GM23248 (cell line): ENCODE measurements around the gene HPS1. TPM values are rescaled to one million over a fixed set of nuclear protein-coding genes. Genes with fewer than 3 reads are reported as not detected.

Source experiments
- DNase-seq: peaks from one replicate; pipeline ENCODE4 v3.0.0-alpha.2; 2015
- H2AFZ ChIP-seq: fragments of 200-600 bp; sonication (generic); 2 replicates; pipeline ENCODE4 v1.6.1; 2016; ENCODE audit warnings: antibody characterized with exemption
- H3F3A ChIP-seq: fragments of 200-600 bp; sonication (generic); 2 replicates; pipeline ENCODE4 v1.6.1; 2016; ENCODE audit warnings: mild to moderate bottlenecking, antibody characterized with exemption, mixed run types; ENCODE audit not compliant: insufficient read depth
- H3K27ac ChIP-seq: fragments of 200-600 bp; sonication (generic); 2 replicates; pipeline ENCODE4 v1.5.1; 2016; ENCODE audit warnings: mild to moderate bottlenecking
- H3K27me3 ChIP-seq: fragments of 200-600 bp; sonication (generic); replicated peaks from 2 replicates; pipeline ENCODE4 v1.6.1; 2016; ENCODE audit warnings: mild to moderate bottlenecking; ENCODE audit not compliant: insufficient read depth
- H3K36me3 ChIP-seq: fragments of 200-600 bp; sonication (generic); 2 replicates; pipeline ENCODE4 v1.6.1; 2016; ENCODE audit warnings: low read depth, mild to moderate bottlenecking
- H3K4me1 ChIP-seq: fragments of 200-600 bp; sonication (generic); 2 replicates; pipeline ENCODE4 v1.6.1; 2016; ENCODE audit warnings: mild to moderate bottlenecking; ENCODE audit not compliant: insufficient read depth
- H3K4me2 ChIP-seq: fragments of 200-600 bp; sonication (generic); one replicate; pipeline ENCODE4 v1.6.1; 2016; ENCODE audit warnings: mild to moderate bottlenecking; ENCODE audit not compliant: unreplicated experiment
- H3K4me3 ChIP-seq: fragments of 200-600 bp; sonication (generic); 2 replicates; pipeline ENCODE4 v1.5.1; 2016; ENCODE audit warnings: mild to moderate bottlenecking
- H3K79me2 ChIP-seq: fragments of 200-600 bp; sonication (generic); 2 replicates; pipeline ENCODE4 v1.6.1; 2016; ENCODE audit warnings: mild to moderate bottlenecking; ENCODE audit not compliant: insufficient read depth
- H3K9ac ChIP-seq: fragments of 200-600 bp; sonication (generic); 2 replicates; pipeline ENCODE4 v1.6.1; 2016; ENCODE audit warnings: mild to moderate bottlenecking
- H3K9me2 ChIP-seq: fragments of 200-600 bp; sonication (generic); 2 replicates; pipeline ENCODE4 v1.6.1; 2016; ENCODE audit warnings: mixed run types, mild to moderate bottlenecking, moderate library complexity; ENCODE audit not compliant: insufficient read depth
- H3K9me3 ChIP-seq: fragments of 200-600 bp; sonication (generic); one replicate; pipeline ENCODE4 v1.6.1; 2017; ENCODE audit warnings: low read depth
- H4K20me1 ChIP-seq: fragments of 200-600 bp; sonication (generic); 2 replicates; pipeline ENCODE4 v1.6.0; 2016; ENCODE audit not compliant: insufficient read depth
- EZH2 ChIP-seq: fragments of 200-600 bp; sonication (generic); IDR thresholded peaks from 2 replicates; pipeline ENCODE4 v1.6.1; 2018; ENCODE audit warnings: antibody characterized with exemption, mild to moderate bottlenecking; ENCODE audit not compliant: insufficient read depth, poor library complexity, severe bottlenecking
- EZH2phosphoT487 ChIP-seq: fragments of 200-600 bp; sonication (generic); IDR thresholded peaks from 2 replicates; pipeline ENCODE4 v1.6.1; 2018; ENCODE audit warnings: antibody characterized with exemption, moderate library complexity, mild to moderate bottlenecking, low read depth; ENCODE audit not compliant: insufficient read depth
- WGBS, 2 experiments: methylation state at CpG; one replicate each; pipeline ENCODE4 v1.1.6; 2015 to 2017; ENCODE audit warnings: low lambda C conversion rate in 2 of 2, low coverage in 1 of 2; ENCODE audit errors: missing lambda C conversion rate in 2 of 2; 5-methylcytosine and 5-hydroxymethylcytosine counted together
- in situ Hi-C: fragments of 300-500 bp; cut with MboI; formaldehyde crosslinking; loops from 2 replicates; pipeline ENCODE4 v1.15.0; 2020
- polyA plus RNA-seq: library from polyadenylated mRNA; unstranded; fragments of >200 nt; fragmentation: Nextera tagmentation; extraction: Ambion mirVana; gene quantifications from 2 replicates; pipeline ENCODE4 v1.2.1, GENCODE V29; 2016
- total RNA-seq: library from RNA; depleted of rRNA; stranded (reverse); fragments of >200 nt; shearing (Covaris generic); gene quantifications from 2 replicates; pipeline ENCODE4 v1.2.3, GENCODE V29; 2014

The HPS1 gene
- total and polyA plus RNA-seq, 2 experiments from 2014 or later = 54.5 to 80.6 TPM

- no peak for DNase-seq
- Histone ChIP-seq H2AFZ (no peak overlapping the region), H3K9ac (no peak overlapping the region), H3K27ac (no peak overlapping the region), H3K4me1 (peaks cover 9% of the 10 kb centered on the region), H4K20me1 (no peaks in the 10 kb centered on the region), H3K79me2 (no peaks in the 10 kb centered on the region), H3F3A (peaks cover 10% of the 10 kb centered on the region; the same call in 1 of the 2 replicates), H3K4me2 (no peak overlapping the region), H3K9me2 (no peaks in the 10 kb centered on the region), H3K9me3 (no peaks in the 10 kb centered on the region), H3K36me3 (no peaks in the 10 kb centered on the region), H3K27me3 (no peaks in the 10 kb centered on the region), H3K4me3 (no peak overlapping the region)
- 74 to 78% methylated on average over 12 of the region's 12 CpGs for WGBS, 2 experiments
- in situ Hi-C loops = no loop called here
- no peak for TF ChIP-seq EZH2phosphoT487
- no peak for TF ChIP-seq EZH2
Observed at GRCh38 chr10:98456686-98457482, 10.1 kb upstream of the HPS1 start.

GRCh38 chr10:98456043-98456570 lies 9.4 kb upstream of the HPS1 start:
- Histone ChIP-seq H3K27ac (no peak overlapping the region), H3K9me2 (no peaks in the 10 kb centered on the region), H3K4me3 (no peak overlapping the region), H3K4me1 (peaks cover 6% of the 10 kb centered on the region), H3F3A (peaks cover 7% of the 10 kb centered on the region; the same call in 1 of the 2 replicates), H3K27me3 (no peaks in the 10 kb centered on the region), H3K9me3 (no peaks in the 10 kb centered on the region), H4K20me1 (no peaks in the 10 kb centered on the region), H3K9ac (no peak overlapping the region), H2AFZ (no peak overlapping the region), H3K4me2 (no peak overlapping the region), H3K79me2 (no peaks in the 10 kb centered on the region), H3K36me3 (no peaks in the 10 kb centered on the region)
- in situ Hi-C loops = no loop called here
- 90 to 92% methylated on average over 4 of the region's 4 CpGs for WGBS, 2 experiments
- DNase-seq = no peak
- no peak for TF ChIP-seq EZH2
- no peak for TF ChIP-seq EZH2phosphoT487

GRCh38 chr10:98453729-98454128 lies 7.0 kb upstream of the HPS1 start:
- H3K9ac ChIP-seq = no peak overlapping the region
- H3K27ac ChIP-seq = no peak overlapping the region
- H3F3A ChIP-seq = no peaks in the 10 kb centered on the region
- H3K4me1 ChIP-seq = no peaks in the 10 kb centered on the region
- no peak for DNase-seq
- no peak overlapping the region for H2AFZ ChIP-seq
- no peaks in the 10 kb centered on the region for H4K20me1 ChIP-seq
- no peak for TF ChIP-seq EZH2
- no peak for TF ChIP-seq EZH2phosphoT487
- no peaks in the 10 kb centered on the region for H3K9me2 ChIP-seq
- in situ Hi-C loops = no loop called here
- no peak overlapping the region for H3K4me3 ChIP-seq
- no peak overlapping the region for H3K4me2 ChIP-seq
- H3K27me3 ChIP-seq = no peaks in the 10 kb centered on the region
- no peaks in the 10 kb centered on the region for H3K9me3 ChIP-seq
- H3K79me2 ChIP-seq = no peaks in the 10 kb centered on the region
- H3K36me3 ChIP-seq = no peaks in the 10 kb centered on the region
- 62 to 64% methylated on average over 2 of the region's 2 CpGs for WGBS, 2 experiments

- Histone ChIP-seq H3K27ac (no peak overlapping the region), H3K9me2 (no peaks in the 10 kb centered on the region), H3K36me3 (no peaks in the 10 kb centered on the region), H3K4me3 (no peak overlapping the region), H3K9me3 (no peaks in the 10 kb centered on the region), H3F3A (no peaks in the 10 kb centered on the region), H2AFZ (no peak overlapping the region), H3K79me2 (peaks cover 14% of the 10 kb centered on the region), H3K27me3 (no peaks in the 10 kb centered on the region), H3K9ac (no peak overlapping the region), H3K4me1 (peaks cover 11% of the 10 kb centered on the region), H4K20me1 (no peaks in the 10 kb centered on the region), H3K4me2 (no peak overlapping the region)
- 88 to 91% methylated on average over 1 of the region's 1 CpG for WGBS, 2 experiments
- in situ Hi-C loops = no loop called here
- no peak for DNase-seq
- no peak for TF ChIP-seq EZH2
- TF ChIP-seq EZH2phosphoT487 = no peak
Observed at GRCh38 chr10:98450618-98451017, 3.9 kb upstream of the HPS1 start.
